HL-60/S4 treated with phorbol 12-myristate 13-acetate at 8.2 ng/mL for 4 days and 3 days (cell line): Measurements from ENCODE around the gene SAT2.
"Not testable (repeated sequence)": the region's sequence is repeated elsewhere in the genome, so short reads cannot be mapped to it uniquely, and the experiment has no call there.

Source experiments
- in situ Hi-C: fragments of 300-500 bp; cut with MboI; formaldehyde crosslinking; loops from 2 replicates; pipeline ENCODE4 v1.15.0; 2022; ENCODE audit warnings: low sequenced_read_pairs

SAT2 gene

GRCh38 chr17:7627250-7628121 is at the start of gene SAT2:
SAT2 (minus strand) TSS chr17:7627821; CDS start chr17:7627635, 186 bp downstream.
- in situ Hi-C loops = no loop called here

- in situ Hi-C loops = loop anchor here (25.0 kb wide), 2 partner anchors 89 to 339 kb away; partner anchors contain the start of genes ACAP1, CD68, MPDU1 and NEURL4
Measured at GRCh38 chr17:7676533-7676932, 48.9 kb upstream of the SAT2 start.

GRCh38 chr17:7674934-7675333 is 47.3 kb upstream of the SAT2 start:
- in situ Hi-C loops = loop anchor here (25.0 kb wide), 2 partner anchors 88 to 338 kb away; partner anchors contain the start of genes ACAP1, CD68, MPDU1 and NEURL4

GRCh38 chr17:7673239-7673638 is 45.6 kb upstream of the SAT2 start:
- in situ Hi-C loops = no loop called here

- in situ Hi-C loops = no loop called here
Measured at GRCh38 chr17:7668482-7668881, 40.9 kb upstream of the SAT2 start.

- in situ Hi-C loops = no loop called here
Measured at GRCh38 chr17:7667656-7668406, 40.2 kb upstream of the SAT2 start.

GRCh38 chr17:7656958-7657609 is 29.5 kb upstream of the SAT2 start:
- in situ Hi-C loops = no loop called here

GRCh38 chr17:7655541-7655840 is 27.9 kb upstream of the SAT2 start:
- in situ Hi-C loops = no loop called here

- in situ Hi-C loops = no loop called here
Measured at GRCh38 chr17:7654832-7655540, 27.4 kb upstream of the SAT2 start.

- in situ Hi-C loops = no loop called here
Measured at GRCh38 chr17:7652388-7653356, 25.1 kb upstream of the SAT2 start.

- in situ Hi-C loops = no loop called here
Measured at GRCh38 chr17:7651665-7652387, 24.2 kb upstream of the SAT2 start.

GRCh38 chr17:7651097-7651664 is 23.6 kb upstream of the SAT2 start:
- in situ Hi-C loops = no loop called here

GRCh38 chr17:7650509-7651096 is 23.0 kb upstream of the SAT2 start, which contains the start of gene ATP1B2:
ATP1B2 (plus strand) TSS chr17:7650926; CDS start chr17:7651519, 593 bp downstream.
- in situ Hi-C loops = no loop called here

- in situ Hi-C loops = no loop called here
Measured at GRCh38 chr17:7647018-7647417, 19.4 kb upstream of the SAT2 start.

- in situ Hi-C loops = no loop called here
Measured at GRCh38 chr17:7646457-7646856, 18.8 kb upstream of the SAT2 start.

GRCh38 chr17:7644775-7645174 is 17.2 kb upstream of the SAT2 start:
- in situ Hi-C loops = no loop called here

- in situ Hi-C loops = not testable (repeated sequence)
Measured at GRCh38 chr17:7641635-7642034, 14.0 kb upstream of the SAT2 start.

GRCh38 chr17:7640783-7641182 is 13.2 kb upstream of the SAT2 start:
- in situ Hi-C loops = no loop called here
